Measurements from ENCODE around the gene USP54.

USP54 gene

DNA sequence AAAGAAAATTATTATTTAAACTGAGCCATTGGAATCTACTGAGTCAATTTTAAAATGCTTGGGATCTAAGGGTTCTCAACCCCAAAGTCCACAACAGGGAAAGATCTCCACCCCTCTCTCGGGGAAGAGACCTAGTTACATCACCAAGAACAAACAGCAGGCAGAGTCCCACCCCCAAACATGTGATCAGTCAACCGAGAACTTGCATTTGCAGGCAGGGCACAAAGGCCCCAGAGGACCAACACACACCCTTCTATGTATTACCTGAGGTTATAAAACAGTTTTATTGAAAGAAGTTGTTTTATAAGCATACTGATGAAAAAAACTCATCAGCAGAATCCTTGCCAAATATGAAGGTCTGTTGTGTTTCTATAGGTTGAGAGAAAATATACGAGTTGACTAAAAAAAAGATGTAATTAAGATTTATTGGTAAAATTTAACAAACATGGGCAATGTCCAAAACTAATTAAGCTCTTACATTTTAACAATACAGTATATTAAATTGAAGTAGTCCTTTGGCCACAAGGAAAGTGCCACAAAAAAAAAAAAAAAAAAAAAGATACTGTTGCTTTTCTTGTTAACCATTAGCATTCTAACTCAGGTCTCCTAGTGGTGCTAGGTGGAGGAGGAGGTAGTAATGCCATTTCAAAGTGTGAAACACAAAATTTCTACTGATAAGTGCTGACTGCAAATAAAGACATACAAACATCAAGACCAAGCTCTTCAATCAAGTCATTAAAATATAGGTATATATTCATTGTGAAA, 975 bp upstream of the USP54 start:
- TF ChIP-seq CTCF (IDR thresholded peaks at IDR 0.05; ENCODE audit: borderline replicate concordance, control extremely low read depth, extremely low read depth, insufficient read depth, missing control alignments), result no peak
- peak; percentile 53 for DNase-seq (ENCODE audit: low spot score)
- in situ Hi-C loops (cut with MboI; ENCODE audit: low sequenced_read_pairs, unreplicated experiment), result no loop called here

- in situ Hi-C loops (cut with MboI; ENCODE audit: low sequenced_read_pairs, unreplicated experiment), result no loop called here
- no peak for TF ChIP-seq CTCF (IDR thresholded peaks at IDR 0.05; ENCODE audit: borderline replicate concordance, control extremely low read depth, extremely low read depth, insufficient read depth, missing control alignments)
- no peak for DNase-seq (ENCODE audit: low spot score)
These were observed 1.5 kb downstream of the USP54 start for GRCh38 chr10:73589563-73590126.

GRCh38 chr10:73588656-73589055, 2.5 kb downstream of the USP54 start:
- in situ Hi-C loops (cut with MboI; ENCODE audit: low sequenced_read_pairs, unreplicated experiment), result no loop called here
- TF ChIP-seq CTCF (IDR thresholded peaks at IDR 0.05; ENCODE audit: borderline replicate concordance, control extremely low read depth, extremely low read depth, insufficient read depth, missing control alignments), result no peak
- DNase-seq (ENCODE audit: low spot score), result no peak

- in situ Hi-C loops (cut with MboI; ENCODE audit: low sequenced_read_pairs, unreplicated experiment), result no loop called here
- TF ChIP-seq CTCF (IDR thresholded peaks at IDR 0.05; ENCODE audit: borderline replicate concordance, control extremely low read depth, extremely low read depth, insufficient read depth, missing control alignments), result no peak
- DNase-seq (ENCODE audit: low spot score), result no peak
These were observed 4.6 kb downstream of the USP54 start for GRCh38 chr10:73586583-73586984.

- TF ChIP-seq CTCF (IDR thresholded peaks at IDR 0.05; ENCODE audit: borderline replicate concordance, control extremely low read depth, extremely low read depth, insufficient read depth, missing control alignments), result no peak
- in situ Hi-C loops (cut with MboI; ENCODE audit: low sequenced_read_pairs, unreplicated experiment), result no loop called here
- DNase-seq (ENCODE audit: low spot score), result no peak
These were observed 5.8 kb downstream of the USP54 start for GRCh38 chr10:73585327-73585726.

DNA sequence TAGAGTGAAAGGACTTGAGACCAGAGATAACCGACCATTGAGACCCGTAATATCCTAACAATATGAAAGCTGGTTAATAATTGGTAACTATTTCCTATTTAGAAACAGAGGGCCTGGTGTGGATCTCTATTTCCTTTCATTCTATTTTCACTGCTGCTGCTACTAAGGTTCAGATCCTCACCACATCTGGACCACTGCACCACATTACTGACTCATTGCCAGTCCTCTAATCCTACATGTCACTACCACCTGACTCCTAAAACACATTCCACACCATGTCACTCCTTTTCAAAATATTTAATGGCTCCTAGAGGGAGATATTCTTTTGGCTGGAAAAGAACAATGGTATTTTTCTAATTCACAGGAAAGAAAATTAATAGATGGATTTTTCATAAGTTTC, 6.4 kb downstream of the USP54 start:
- in situ Hi-C loops (cut with MboI; ENCODE audit: low sequenced_read_pairs, unreplicated experiment), result no loop called here
- no peak for TF ChIP-seq CTCF (IDR thresholded peaks at IDR 0.05; ENCODE audit: borderline replicate concordance, control extremely low read depth, extremely low read depth, insufficient read depth, missing control alignments)
- DNase-seq (ENCODE audit: low spot score), result no peak
